PC-3 (cell line): ENCODE measurements around the gene HOXB7.

Experiments
- EZH2 ChIP-seq: fragments of 300-600 bp; sonication (generic); IDR thresholded peaks from one replicate; pipeline ENCODE4 v1.6.1; 2017; ENCODE audit warnings: antibody characterized with exemption, mild to moderate bottlenecking, low read length; ENCODE audit not compliant: unreplicated experiment
- TF ChIP-seq, protein P1 (sequence below): fragments of 300-600 bp; sonication (generic); conservative IDR thresholded peaks from 2 replicates; pipeline ENCODE4 v1.5.1; 2017; ENCODE audit warnings: antibody characterized with exemption, low read depth, mild to moderate bottlenecking, low read length

DNA sequence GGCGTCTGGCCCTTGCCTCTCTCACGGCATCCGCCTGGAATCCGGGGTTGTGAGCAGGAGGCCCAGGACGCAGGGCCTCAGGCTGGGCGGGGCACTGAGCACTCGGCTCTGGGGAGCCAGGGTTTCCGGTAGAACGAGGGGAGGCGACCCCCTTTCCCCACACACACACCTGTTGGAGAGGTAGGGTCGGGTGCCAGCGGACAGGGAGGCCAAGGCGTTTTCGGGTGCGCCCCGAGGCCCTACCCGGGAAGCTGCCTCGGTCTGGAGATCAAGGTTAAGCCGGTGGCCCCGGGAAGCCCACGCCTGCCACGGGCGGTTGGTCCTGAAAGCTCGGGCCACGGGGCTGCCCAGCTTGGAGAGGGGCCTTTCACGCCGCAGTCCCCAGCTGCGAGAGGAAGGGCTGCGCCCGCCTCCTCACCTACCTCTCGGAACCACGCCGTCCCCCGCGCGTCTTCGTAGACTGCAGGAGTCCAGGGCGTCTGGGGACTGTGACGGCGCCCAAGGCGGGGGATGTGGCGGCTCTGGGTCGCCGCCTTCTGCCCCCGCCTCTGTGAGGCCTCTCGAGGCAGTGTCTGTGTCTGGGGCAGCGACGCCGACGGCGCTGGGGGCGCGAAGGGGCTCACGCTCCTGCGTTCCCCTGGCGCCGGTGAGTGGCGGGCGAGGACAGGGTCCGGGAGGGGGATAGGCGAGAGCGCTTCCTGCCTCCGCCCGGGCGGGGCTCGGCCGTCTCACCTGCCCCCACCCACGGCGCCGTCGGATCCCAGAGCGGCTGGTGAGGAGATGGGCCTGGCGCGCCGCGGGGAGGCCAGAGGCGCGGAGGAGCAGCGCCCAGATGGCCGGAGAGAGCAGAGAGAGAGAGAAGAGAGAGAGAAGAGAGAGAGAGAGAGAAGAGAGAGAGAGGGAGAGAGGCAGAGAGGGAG lies 35.6 kb upstream of the HOXB7 start:
- TF ChIP-seq, protein P1, sequence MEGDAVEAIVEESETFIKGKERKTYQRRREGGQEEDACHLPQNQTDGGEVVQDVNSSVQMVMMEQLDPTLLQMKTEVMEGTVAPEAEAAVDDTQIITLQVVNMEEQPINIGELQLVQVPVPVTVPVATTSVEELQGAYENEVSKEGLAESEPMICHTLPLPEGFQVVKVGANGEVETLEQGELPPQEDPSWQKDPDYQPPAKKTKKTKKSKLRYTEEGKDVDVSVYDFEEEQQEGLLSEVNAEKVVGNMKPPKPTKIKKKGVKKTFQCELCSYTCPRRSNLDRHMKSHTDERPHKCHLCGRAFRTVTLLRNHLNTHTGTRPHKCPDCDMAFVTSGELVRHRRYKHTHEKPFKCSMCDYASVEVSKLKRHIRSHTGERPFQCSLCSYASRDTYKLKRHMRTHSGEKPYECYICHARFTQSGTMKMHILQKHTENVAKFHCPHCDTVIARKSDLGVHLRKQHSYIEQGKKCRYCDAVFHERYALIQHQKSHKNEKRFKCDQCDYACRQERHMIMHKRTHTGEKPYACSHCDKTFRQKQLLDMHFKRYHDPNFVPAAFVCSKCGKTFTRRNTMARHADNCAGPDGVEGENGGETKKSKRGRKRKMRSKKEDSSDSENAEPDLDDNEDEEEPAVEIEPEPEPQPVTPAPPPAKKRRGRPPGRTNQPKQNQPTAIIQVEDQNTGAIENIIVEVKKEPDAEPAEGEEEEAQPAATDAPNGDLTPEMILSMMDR, result no peak
- TF ChIP-seq EZH2, result no peak
